Panc1 (cell line): ENCODE data around the gene PHF23. TPM values are rescaled to one million over a fixed set of nuclear protein-coding genes. Genes with fewer than 3 reads are reported as not detected.
A peak's percentile ranks its signal among the peaks of the same experiment; 100 is the strongest.

ENCODE experiments used
- ATAC-seq: fragments of 200-7000 bp; cut with Tn5 transposase; 2 replicates; pipeline ENCODE4 v1.9.1; 2020; ENCODE audit warnings: mild to moderate bottlenecking, moderate library complexity
- BruUV-seq: library from RNA; stranded (reverse); fragments of 400-500 nt; replicated peaks from 2 replicates; lab custom pipeline; 2021; lab: Mats Ljungman, UMichigan
- CTCF ChIA-PET: fragments of 300-600 bp; sonication (Branson Sonifier 250); formaldehyde crosslinking; loops from one replicate; lab custom pipeline; 2022; ENCODE audit warnings: antibody characterized with exemption; lab: Charles Lee
- POLR2A ChIA-PET: fragments of 300-600 bp; sonication (Branson Sonifier 250); formaldehyde crosslinking; loops from one replicate; lab custom pipeline; 2022; ENCODE audit warnings: antibody characterized with exemption; lab: Charles Lee
- DNase-seq: peaks from one replicate; pipeline ENCODE4 v3.0.0-alpha.2; 2010; ENCODE audit warnings: low read depth, low spot score
- H3K27ac ChIP-seq: 2 replicates; pipeline ENCODE4 v1.5.1; 2011; ENCODE audit warnings: mild to moderate bottlenecking, low read length, inconsistent platforms
- H3K27me3 ChIP-seq: fragments of 200-500 bp; sonication (Bioruptor generic); 2 replicates; pipeline ENCODE4 v1.6.0; 2014; ENCODE audit warnings: low read length, inconsistent platforms; ENCODE audit not compliant: control insufficient read depth, insufficient read depth
- H3K36me3 ChIP-seq: fragments of 200-500 bp; sonication (Bioruptor generic); 2 replicates; pipeline ENCODE4 v1.5.1; 2014; ENCODE audit warnings: inconsistent platforms, mild to moderate bottlenecking, low read length, moderate library complexity; ENCODE audit not compliant: control insufficient read depth, insufficient read depth
- H3K4me1 ChIP-seq: 2 replicates; pipeline ENCODE4 v1.5.1; 2011; ENCODE audit warnings: inconsistent platforms, mild to moderate bottlenecking, low read length, moderate library complexity; ENCODE audit not compliant: control insufficient read depth, insufficient read depth
- H3K4me3 ChIP-seq, 2 experiments: 2 replicates each; pipeline ENCODE4 v1.5.1; 2011 to 2012; ENCODE audit warnings: low read depth in 2 of 2, low read length in 2 of 2, mild to moderate bottlenecking in 2 of 2, inconsistent platforms in 1 of 2, moderate library complexity in 1 of 2
- H3K9me3 ChIP-seq: fragments of 200-500 bp; sonication (Bioruptor generic); 2 replicates; pipeline ENCODE4 v1.5.1; 2014; ENCODE audit warnings: low read depth, mild to moderate bottlenecking, inconsistent platforms, low read length, moderate library complexity; ENCODE audit not compliant: control insufficient read depth, insufficient read depth
- POLR2AphosphoS5 ChIP-seq: IDR thresholded peaks from 2 replicates; pipeline ENCODE4 v1.6.1; 2012; ENCODE audit warnings: mild to moderate bottlenecking, low read depth, low read length, moderate library complexity
- SIN3A ChIP-seq: IDR thresholded peaks from 2 replicates; pipeline ENCODE4 v1.6.1; 2012; ENCODE audit warnings: low read depth, mild to moderate bottlenecking, low read length, moderate library complexity, borderline replicate concordance; ENCODE audit not compliant: insufficient read depth
- TCF7L2 ChIP-seq: IDR thresholded peaks from 2 replicates; pipeline ENCODE4 v1.6.1; 2011; ENCODE audit warnings: mild to moderate bottlenecking, low read depth, low read length, inconsistent platforms
- in situ Hi-C: cut with HindIII; loops from 2 replicates; pipeline ENCODE4 v1.10.0; 2016; ENCODE audit warnings: low sequenced_read_pairs, low pct_unique_long_range_greater_than_20kb
- intact Hi-C: fragments of 100-400 bp; cut with micrococcal nuclease; formaldehyde crosslinking; loops from one replicate; pipeline ENCODE4 v1.10.0; 2022; ENCODE audit not compliant: unreplicated experiment
- total RNA-seq: library from RNA; stranded (reverse); gene quantifications from one replicate; pipeline ENCODE4 v1.2.1, GENCODE V29; 2021; ENCODE audit not compliant: unreplicated experiment
- TF ChIP-seq, protein P1 (sequence below), 2 experiments: IDR thresholded peaks; 2 replicates each; pipeline ENCODE4 v1.6.1; 2011 to 2012; ENCODE audit warnings: low read depth in 2 of 2, control low read depth in 1 of 2, low read length in 1 of 2, mild to moderate bottlenecking in 1 of 2, moderate library complexity in 1 of 2; ENCODE audit not compliant: insufficient read depth in 1 of 2
- TF ChIP-seq, protein P2 (sequence below): fragments of 450-650 bp; IDR thresholded peaks from 2 replicates; pipeline ENCODE4 v1.5.1; 2017; ENCODE audit warnings: mild to moderate bottlenecking

PHF23 gene
- total RNA-seq, 1 experiment from 2014 or later: 69.3 TPM

DNA sequence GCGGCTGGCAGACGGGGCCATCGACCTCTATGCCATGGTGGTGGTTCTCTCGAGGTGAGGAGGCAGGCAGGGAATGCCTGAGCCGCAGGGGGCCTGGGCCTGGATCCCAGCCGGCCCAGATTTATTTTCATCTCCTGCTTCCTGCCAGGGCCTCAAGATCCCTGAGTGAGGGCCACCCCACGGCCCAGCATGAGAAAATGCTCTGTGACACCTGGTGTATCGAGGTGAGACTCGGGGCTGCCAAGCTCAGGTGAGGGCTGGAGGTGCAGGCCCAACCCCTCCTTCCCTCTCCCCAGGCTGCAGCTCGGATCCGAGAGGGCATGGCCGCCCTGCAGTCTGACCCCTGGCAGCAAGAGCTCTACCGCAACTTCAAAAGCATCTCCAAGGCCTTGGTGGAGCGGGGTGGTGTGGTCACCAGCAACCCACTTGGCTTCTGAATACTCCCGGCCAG lies 14.6 kb downstream of the PHF23 start:
- H3K27me3 ChIP-seq: no peaks in the 10 kb centered on the region
- ChIA-PET CTCF (no interaction called here), POLR2A (no interaction called here)
- in situ Hi-C loops: no loop called here
- H3K27ac ChIP-seq: peak overlapping the region; percentile 75
- ATAC-seq: peak; percentile 2; the same call in 1 of the 2 replicates
- H3K36me3 ChIP-seq: peaks cover 5% of the 10 kb centered on the region; the same call in 1 of the 2 replicates
- H3K9me3 ChIP-seq: no peaks in the 10 kb centered on the region
- peaks cover 45% of the 10 kb centered on the region for H3K4me1 ChIP-seq
- TF ChIP-seq, protein P1, sequence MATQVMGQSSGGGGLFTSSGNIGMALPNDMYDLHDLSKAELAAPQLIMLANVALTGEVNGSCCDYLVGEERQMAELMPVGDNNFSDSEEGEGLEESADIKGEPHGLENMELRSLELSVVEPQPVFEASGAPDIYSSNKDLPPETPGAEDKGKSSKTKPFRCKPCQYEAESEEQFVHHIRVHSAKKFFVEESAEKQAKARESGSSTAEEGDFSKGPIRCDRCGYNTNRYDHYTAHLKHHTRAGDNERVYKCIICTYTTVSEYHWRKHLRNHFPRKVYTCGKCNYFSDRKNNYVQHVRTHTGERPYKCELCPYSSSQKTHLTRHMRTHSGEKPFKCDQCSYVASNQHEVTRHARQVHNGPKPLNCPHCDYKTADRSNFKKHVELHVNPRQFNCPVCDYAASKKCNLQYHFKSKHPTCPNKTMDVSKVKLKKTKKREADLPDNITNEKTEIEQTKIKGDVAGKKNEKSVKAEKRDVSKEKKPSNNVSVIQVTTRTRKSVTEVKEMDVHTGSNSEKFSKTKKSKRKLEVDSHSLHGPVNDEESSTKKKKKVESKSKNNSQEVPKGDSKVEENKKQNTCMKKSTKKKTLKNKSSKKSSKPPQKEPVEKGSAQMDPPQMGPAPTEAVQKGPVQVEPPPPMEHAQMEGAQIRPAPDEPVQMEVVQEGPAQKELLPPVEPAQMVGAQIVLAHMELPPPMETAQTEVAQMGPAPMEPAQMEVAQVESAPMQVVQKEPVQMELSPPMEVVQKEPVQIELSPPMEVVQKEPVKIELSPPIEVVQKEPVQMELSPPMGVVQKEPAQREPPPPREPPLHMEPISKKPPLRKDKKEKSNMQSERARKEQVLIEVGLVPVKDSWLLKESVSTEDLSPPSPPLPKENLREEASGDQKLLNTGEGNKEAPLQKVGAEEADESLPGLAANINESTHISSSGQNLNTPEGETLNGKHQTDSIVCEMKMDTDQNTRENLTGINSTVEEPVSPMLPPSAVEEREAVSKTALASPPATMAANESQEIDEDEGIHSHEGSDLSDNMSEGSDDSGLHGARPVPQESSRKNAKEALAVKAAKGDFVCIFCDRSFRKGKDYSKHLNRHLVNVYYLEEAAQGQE (IDR thresholded peaks at IDR 0.05; ENCODE audit: insufficient read depth in 1 of 2, low read depth in 2 of 2, low read length in 1 of 2): no peak
- no peak for TF ChIP-seq SIN3A
- TF ChIP-seq, protein P2, sequence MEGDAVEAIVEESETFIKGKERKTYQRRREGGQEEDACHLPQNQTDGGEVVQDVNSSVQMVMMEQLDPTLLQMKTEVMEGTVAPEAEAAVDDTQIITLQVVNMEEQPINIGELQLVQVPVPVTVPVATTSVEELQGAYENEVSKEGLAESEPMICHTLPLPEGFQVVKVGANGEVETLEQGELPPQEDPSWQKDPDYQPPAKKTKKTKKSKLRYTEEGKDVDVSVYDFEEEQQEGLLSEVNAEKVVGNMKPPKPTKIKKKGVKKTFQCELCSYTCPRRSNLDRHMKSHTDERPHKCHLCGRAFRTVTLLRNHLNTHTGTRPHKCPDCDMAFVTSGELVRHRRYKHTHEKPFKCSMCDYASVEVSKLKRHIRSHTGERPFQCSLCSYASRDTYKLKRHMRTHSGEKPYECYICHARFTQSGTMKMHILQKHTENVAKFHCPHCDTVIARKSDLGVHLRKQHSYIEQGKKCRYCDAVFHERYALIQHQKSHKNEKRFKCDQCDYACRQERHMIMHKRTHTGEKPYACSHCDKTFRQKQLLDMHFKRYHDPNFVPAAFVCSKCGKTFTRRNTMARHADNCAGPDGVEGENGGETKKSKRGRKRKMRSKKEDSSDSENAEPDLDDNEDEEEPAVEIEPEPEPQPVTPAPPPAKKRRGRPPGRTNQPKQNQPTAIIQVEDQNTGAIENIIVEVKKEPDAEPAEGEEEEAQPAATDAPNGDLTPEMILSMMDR: no peak
- TF ChIP-seq TCF7L2: no peak
- TF ChIP-seq POLR2AphosphoS5: no peak
- no peak for DNase-seq
- no peak overlapping the region for H3K4me3 ChIP-seq
- intact Hi-C loops: no loop called here
- BruUV-seq: no TSS peak

DNA sequence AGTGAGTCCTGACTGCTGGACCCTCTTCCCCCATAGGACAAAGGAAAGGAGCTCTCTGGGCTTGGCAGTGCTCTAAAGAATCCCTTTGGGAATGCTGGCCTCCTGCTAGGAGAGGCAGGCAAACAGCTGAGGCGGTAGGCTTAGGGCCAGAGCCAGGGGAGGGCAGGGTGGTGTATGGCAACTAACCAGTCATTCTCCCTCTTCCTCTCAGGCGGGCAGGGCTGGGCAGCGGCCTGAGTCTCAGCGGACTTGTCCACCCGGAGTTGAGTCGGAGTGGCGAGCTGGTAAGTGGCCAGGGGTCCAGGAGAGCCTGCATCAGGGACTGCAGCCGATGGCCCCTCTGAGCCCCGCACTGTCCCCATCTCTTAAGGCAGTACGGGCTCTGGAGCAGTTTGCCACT lies 15.1 kb downstream of the PHF23 start:
- ChIA-PET POLR2A (no interaction called here), CTCF (no interaction called here)
- Histone ChIP-seq H3K4me1 (peaks cover 50% of the 10 kb centered on the region), H3K36me3 (peaks cover 5% of the 10 kb centered on the region; the same call in 1 of the 2 replicates), H3K9me3 (no peaks in the 10 kb centered on the region), H3K27me3 (no peaks in the 10 kb centered on the region), H3K27ac (peak overlapping the region; percentile 57), H3K4me3 (no peak overlapping the region)
- ATAC-seq: 0 out of 2 replicates have a peak, but pooled peaks have one; percentile 2
- in situ Hi-C loops: no loop called here
- no peak for DNase-seq
- intact Hi-C loops: no loop called here
- BruUV-seq: no TSS peak
- 0 out of 2 replicates have a peak, but pooled peaks have one; percentile 17 for TF ChIP-seq POLR2AphosphoS5
- TF ChIP-seq, protein P2: no peak
